HG02678 (cell line): ENCODE measurements around the gene MYO3B.
"Not testable (repeated sequence)": the region's sequence is repeated elsewhere in the genome, so short reads cannot be mapped to it uniquely, and the experiment has no call there.

Source experiments
- ATAC-seq: cut with Tn5 transposase; IDR thresholded peaks from one replicate; pipeline ENCODE4 v1.9.1; 2021; ENCODE audit warnings: mild to moderate bottlenecking, moderate library complexity; ENCODE audit not compliant: unreplicated experiment

Gene MYO3B

GRCh38 chr2:170255971-170256370, 78.0 kb downstream of the MYO3B start:
- no peak for ATAC-seq

- no peak for ATAC-seq
These were observed 80.4 kb downstream of the MYO3B start for GRCh38 chr2:170258382-170258781.

- no peak for ATAC-seq
These were observed 82.2 kb downstream of the MYO3B start for GRCh38 chr2:170260188-170260587.

- ATAC-seq = no peak
These were observed 83.6 kb downstream of the MYO3B start for GRCh38 chr2:170261566-170261965.

- ATAC-seq = no peak
These were observed 84.4 kb downstream of the MYO3B start for GRCh38 chr2:170262343-170262742.

GRCh38 chr2:170262806-170263205, 84.9 kb downstream of the MYO3B start:
- no peak for ATAC-seq

GRCh38 chr2:170263728-170264521, 86.0 kb downstream of the MYO3B start:
- ATAC-seq = not testable (repeated sequence)

- no peak for ATAC-seq
These were observed 86.5 kb downstream of the MYO3B start for GRCh38 chr2:170264522-170264860.

GRCh38 chr2:170264865-170265264, 86.9 kb downstream of the MYO3B start:
- ATAC-seq = no peak

- no peak for ATAC-seq
These were observed 87.4 kb downstream of the MYO3B start for GRCh38 chr2:170265321-170265720.

GRCh38 chr2:170266358-170266757, 88.4 kb downstream of the MYO3B start:
- ATAC-seq = no peak

GRCh38 chr2:170267071-170267470, 89.1 kb downstream of the MYO3B start:
- no peak for ATAC-seq

- ATAC-seq = no peak
These were observed 92.4 kb downstream of the MYO3B start for GRCh38 chr2:170270278-170270864.

- ATAC-seq = no peak
These were observed 93.4 kb downstream of the MYO3B start for GRCh38 chr2:170271340-170271739.

GRCh38 chr2:170276056-170276455, 98.1 kb downstream of the MYO3B start:
- no peak for ATAC-seq

GRCh38 chr2:170276925-170277629, 99.1 kb downstream of the MYO3B start:
- ATAC-seq = no peak

- no peak for ATAC-seq
These were observed 100.0 kb downstream of the MYO3B start for GRCh38 chr2:170277951-170278350.

- not testable (repeated sequence) for ATAC-seq
These were observed 101.7 kb downstream of the MYO3B start for GRCh38 chr2:170279615-170280014.

- ATAC-seq = no peak
These were observed 104.9 kb downstream of the MYO3B start for GRCh38 chr2:170282851-170283250.

- ATAC-seq = no peak
These were observed 106.3 kb downstream of the MYO3B start for GRCh38 chr2:170284205-170284604.

- no peak for ATAC-seq
These were observed 110.9 kb downstream of the MYO3B start for GRCh38 chr2:170288859-170289258.

- no peak for ATAC-seq
These were observed 113.5 kb downstream of the MYO3B start for GRCh38 chr2:170291474-170291873.
